NCI-H187 (cell line): ENCODE results near the gene HDAC7.
"Not testable (repeated sequence)": the region's sequence is repeated elsewhere in the genome, so short reads cannot be mapped to it uniquely, and the experiment has no call there.

Source experiments
- DNase-seq, 2 experiments: peaks; one replicate each; lab custom pipeline; 2025; lab: John Stamatoyannopoulos, UW

HDAC7 gene

GRCh38 chr12:47828976-47829482 is 9.3 kb upstream of the HDAC7 start:
- no peak for DNase-seq

DNA sequence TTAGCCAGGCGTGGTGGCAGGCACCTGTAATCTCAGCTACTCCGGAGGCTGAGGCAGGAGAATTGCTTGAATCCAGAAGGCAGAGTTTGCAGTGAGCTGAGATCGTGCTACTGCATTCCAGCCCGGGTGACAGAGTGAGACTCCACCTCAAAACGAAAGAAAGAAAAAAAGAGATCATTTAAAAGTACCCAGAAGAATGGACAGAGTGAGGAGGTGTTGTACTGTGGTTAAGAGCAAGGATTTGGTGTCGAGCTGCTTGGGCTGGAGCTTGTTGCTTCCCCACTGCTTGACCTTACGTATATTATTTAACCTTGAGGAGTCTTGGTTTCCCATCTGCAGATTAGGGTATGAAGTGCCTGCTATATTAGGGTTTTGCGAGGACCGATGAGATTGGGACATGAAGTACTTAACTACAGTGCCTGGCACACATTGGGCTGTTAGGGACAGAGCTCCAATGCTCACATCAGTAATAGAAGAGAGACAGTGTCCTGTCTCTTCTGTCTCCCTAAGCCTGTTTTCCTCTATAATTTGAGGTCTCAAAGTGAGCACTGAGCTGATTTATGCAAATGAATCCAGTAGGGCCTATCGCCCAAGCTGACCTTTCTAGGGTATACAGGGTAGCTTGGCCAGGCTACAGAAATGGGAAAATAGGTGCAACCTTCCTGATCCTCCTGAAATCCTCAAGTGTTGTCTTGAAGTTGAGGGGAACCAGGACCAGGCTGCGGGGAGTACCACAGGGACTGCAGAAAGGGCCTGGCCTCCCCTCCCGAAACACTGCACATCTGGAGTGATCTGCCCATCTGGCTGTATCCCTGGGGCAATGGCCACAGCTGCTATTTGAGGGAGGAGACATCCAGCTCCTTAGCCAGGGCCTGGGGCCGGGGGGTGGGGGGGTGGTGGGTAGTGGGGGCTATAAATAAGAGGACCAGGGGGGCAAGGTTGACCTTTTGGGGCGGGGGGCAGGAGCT is 8.6 kb upstream of the HDAC7 start:
- DNase-seq: no peak

GRCh38 chr12:47825173-47825639 is 5.5 kb upstream of the HDAC7 start:
- DNase-seq: no peak

DNA sequence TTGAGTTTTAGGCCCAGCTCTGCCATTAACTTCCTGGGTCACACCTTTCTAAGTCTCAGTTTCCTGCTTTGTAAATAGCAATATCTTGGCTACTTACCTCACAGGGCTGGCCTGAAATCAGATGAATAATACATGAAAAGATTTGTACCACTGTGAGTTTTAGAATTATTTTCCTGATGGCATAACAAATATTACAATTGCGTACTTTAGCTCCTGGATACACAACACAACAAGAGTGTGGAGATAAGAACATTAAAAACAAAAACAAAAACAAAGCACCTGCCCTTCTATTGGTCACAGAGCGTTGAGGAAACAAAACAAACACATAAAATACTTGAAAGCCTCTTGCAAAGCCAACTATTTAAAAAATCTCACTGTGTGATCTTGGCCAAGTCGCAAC is 4.9 kb upstream of the HDAC7 start:
- no peak for DNase-seq

DNA sequence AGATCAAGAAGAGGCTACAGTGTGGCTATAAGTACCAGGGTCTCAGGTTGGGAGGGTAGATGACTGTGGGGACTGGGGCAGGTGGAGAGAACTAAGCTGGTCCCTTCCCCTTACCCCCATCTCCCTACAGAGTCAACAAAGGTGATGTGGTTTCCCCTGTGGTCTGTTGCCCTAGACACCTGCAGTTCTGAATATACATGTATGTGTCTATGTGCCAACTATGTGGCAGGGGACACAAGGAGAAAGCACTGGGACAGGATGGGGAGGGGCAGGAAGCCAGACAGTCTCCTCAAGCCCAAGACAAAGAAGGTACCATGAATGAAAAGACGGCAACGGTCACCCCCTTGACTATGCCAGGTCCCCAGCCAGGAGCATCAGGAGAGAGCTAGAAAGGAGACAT is 4.5 kb upstream of the HDAC7 start:
- DNase-seq: no peak

DNA sequence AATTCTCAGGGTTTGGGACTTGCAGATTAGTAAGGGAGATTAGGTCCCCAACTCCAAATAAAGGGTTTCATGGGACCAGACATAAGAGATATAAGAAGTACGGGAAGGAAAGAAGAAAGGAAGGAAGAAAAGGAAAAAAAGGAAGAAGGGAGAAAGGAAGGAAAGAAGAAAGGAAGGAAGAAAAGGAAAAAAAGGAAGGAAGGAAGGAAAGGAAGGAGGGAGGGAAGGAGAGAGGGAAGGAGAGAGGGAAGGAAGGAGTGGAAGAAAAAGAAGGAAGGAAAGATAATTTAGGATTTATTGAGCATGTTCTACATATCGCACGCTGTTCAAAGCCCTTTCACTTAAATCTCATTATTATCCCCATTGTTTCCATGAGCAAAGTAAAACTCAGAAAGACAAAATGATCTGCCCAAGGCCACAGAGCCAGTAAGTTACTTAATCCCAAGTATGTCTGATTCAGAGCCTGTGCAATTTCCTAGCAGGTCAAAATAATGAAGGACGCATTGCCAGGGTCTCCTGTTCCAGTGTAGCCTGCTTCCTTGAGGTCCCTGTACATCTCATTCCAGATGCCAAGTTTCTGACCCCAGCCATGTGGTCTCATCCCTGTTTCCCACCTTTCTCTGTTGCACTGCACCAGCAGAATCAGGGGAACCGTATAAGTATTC is 3.9 kb upstream of the HDAC7 start:
- DNase-seq: no peak

GRCh38 chr12:47822863-47823262 is 3.2 kb upstream of the HDAC7 start:
- no peak for DNase-seq

- DNase-seq: no peak
These were observed 2.7 kb upstream of the HDAC7 start for GRCh38 chr12:47822401-47822800.

GRCh38 chr12:47821346-47821706 is 1.6 kb upstream of the HDAC7 start:
- no peak for DNase-seq

- no peak for DNase-seq
These were observed 1.1 kb upstream of the HDAC7 start for GRCh38 chr12:47820631-47821345.

DNA sequence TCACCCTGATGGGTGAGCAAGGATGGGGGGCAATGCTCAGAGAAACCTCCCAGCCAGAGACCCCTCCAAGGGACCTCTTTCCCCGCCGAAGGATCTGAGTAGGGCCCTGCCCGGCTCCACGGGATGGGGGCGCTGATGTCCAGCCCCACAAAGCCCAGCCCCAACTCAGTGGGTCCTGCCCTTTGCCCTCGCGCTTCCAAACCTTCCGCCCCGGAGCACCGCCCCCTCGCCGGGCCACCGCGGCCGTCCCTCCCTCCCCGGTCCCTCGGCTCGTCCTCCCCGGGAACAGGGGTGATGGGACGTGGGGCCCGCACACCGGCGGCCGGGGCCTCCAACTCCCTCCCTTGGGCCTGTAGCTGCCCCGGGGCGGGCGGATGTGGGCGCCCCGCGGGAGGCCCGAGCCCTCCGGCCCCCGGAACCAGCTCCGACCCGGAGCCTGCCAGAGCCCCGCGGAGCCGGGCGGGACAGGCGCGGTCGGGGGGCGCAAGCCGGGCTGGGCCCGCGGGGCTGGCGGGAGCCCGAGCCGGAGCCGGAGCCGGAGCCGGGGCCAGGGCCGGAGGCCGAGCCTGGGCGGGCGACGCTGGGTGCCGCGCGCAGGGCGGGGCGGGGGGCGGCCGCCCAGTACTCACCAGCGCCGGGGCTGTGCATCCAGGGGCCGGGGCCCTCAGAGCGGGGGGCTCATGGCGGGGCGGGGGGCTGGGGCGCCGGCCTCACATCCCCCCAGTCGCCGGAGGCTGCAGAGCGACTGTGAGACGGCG is 386 bp downstream of the HDAC7 start:
- DNase-seq: no peak

- no peak for DNase-seq
These were observed 1.1 kb downstream of the HDAC7 start for GRCh38 chr12:47818467-47819137.

DNA sequence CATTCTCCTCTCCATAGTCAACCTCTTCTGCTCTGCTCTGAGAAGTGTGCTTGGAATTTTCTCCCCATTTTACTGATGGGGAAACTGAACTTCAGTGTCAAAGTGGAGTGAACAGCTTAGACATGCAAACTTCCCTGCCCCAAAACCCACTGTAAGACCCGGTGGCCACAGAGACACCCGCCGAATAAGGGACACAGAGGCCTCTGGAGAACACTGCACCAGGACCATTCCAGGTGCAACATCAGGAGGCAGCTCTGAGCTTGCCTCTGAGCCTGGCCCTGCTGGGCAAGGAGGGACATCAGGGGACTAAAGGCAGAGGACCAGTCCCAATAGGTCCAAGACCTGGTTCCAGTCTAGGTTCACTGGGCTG is 1.7 kb downstream of the HDAC7 start:
- DNase-seq: no peak

GRCh38 chr12:47817272-47818006 is 2.3 kb downstream of the HDAC7 start:
- no peak for DNase-seq

DNA sequence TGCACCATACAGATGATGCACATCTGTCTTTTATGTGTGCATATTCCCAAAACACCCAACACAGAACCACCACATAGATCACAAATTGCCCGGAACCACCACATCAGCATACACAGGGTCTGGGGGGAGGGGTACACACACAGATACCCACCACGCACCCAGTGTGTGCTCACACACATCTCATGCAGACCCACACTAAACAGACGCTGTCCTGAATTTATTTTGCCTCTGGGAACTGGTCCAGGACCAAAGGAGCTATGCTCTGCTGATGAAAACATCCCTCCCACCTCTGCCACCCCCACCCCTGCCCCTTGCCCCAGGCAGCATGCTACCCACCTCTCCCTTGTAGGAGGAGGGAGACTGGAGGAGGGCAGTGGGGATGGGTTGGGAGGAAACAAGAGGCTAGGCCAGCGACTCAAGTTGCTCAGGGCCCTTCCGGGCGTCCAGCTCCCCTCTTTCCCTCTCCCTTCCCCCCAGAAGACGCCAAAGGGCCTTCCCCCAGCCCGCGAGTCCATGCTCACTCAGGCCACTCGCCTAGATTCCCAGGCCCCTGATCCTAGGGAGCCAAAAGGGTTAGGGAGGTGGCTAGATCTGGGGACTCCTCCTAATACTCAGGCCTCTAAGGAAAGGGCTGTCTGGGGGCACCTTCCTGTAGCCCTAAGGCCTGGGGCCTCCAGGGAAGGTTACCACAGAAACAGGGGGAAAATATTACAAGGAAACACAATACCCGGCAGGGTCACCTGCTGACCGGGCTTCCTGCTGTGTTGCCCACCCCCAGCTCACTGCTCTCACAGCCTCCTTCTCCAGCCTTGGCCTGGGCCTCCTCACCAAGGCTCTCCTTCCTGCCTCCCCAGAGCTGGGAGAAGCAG is 3.1 kb downstream of the HDAC7 start:
- DNase-seq: no peak

DNA sequence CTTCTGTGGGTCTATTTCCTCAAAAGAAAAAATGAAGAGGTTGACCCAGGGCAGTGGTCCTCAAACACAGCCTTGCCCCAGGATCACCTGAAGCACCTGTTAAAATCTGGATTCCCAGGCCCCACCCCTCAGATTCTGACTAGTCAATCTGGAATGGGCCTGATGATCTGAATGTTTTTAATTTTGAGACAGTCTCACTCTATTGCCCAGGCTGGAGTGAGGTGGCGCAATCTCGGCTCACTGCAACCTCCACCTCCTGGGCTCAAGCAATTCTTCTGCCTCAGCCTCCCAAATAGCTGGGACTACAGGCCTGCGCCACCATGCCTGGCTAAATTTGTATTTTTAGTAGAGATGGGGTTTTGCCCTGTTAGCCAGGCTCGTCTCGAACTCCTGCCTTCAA is 4.3 kb downstream of the HDAC7 start:
- not testable (repeated sequence) for DNase-seq

GRCh38 chr12:47814539-47815170 is 5.0 kb downstream of the HDAC7 start:
- no peak for DNase-seq

DNA sequence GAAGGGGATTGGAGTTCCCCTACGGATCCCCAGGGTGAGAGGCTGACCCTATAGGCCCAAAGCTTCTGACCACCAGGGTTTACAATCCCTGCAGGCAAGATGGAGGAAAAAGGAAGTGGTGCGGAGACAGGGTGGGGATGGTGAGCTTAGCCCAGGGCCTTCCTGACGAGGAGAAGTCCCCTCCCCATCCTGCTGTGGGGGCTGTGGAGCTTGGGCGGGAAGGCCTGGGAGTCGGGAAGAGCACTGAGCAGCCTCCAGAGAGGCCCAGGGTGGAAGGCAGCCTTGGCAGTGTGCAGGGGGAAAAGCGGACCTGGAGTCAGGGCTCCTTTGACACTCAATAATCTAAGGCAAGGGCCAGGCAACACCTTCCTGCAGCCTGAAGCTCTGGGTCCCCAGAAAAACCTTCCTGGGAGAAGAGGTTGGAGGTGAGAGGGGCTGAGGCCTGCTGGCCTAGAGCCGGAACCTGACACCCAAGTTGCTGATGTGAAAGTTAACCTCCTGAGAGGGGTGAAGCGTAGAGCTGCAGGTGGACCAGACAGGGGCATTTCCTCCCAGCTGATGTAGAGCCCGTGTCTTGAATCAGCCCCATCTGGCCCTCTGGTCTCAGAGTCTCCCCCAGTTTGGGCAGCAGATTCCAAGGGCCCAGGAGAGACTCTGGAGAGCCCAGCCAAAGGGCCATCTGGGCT is 6.0 kb downstream of the HDAC7 start:
- DNase-seq: no peak
